Upper lobe of left lung (tissue), 4 donors: Measurements from ENCODE around the gene GRIK1.

Source experiments
- POLR2A ChIP-seq, 4 donors: fragments of 450-650 bp; IDR thresholded peaks; one replicate each; pipeline ENCODE4 v1.5.1; 2016 to 2017; ENCODE audit warnings: antibody characterized with exemption in 4 of 4, mild to moderate bottlenecking in 2 of 4
- TF ChIP-seq, protein P1 (sequence below), 6 experiments: fragments of 450-650 bp in 4 of 6; fragments of 200-600 bp in 2 of 6; sonication (generic) in 2 of 6; IDR thresholded peaks; one replicate each; pipeline ENCODE4 v1.5.1; 2016 to 2019; ENCODE audit warnings: antibody characterized with exemption in 6 of 6

DNA sequence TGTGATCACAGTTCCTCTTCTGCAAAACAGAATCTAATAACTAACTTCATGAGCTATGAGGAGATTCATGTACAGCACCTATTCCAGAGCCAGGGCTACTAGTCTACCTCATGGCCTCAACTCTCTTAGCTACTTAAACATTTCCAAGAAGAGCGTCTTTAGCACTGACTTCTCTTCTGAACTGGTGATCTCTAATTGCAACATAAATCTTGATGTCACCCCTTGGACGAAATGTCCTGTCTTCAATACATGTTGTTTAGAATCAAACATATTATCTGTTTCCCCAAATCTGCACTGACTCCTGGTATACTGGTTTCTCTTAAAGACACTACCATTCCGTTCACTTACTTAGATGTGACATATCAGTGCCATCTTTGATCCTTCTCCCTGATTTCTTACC is 88.2 kb downstream of the GRIK1 start:
- TF ChIP-seq, protein P1, sequence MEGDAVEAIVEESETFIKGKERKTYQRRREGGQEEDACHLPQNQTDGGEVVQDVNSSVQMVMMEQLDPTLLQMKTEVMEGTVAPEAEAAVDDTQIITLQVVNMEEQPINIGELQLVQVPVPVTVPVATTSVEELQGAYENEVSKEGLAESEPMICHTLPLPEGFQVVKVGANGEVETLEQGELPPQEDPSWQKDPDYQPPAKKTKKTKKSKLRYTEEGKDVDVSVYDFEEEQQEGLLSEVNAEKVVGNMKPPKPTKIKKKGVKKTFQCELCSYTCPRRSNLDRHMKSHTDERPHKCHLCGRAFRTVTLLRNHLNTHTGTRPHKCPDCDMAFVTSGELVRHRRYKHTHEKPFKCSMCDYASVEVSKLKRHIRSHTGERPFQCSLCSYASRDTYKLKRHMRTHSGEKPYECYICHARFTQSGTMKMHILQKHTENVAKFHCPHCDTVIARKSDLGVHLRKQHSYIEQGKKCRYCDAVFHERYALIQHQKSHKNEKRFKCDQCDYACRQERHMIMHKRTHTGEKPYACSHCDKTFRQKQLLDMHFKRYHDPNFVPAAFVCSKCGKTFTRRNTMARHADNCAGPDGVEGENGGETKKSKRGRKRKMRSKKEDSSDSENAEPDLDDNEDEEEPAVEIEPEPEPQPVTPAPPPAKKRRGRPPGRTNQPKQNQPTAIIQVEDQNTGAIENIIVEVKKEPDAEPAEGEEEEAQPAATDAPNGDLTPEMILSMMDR (IDR thresholded peaks at IDR 0.05) = no peak
- no peak for TF ChIP-seq POLR2A (IDR thresholded peaks at IDR 0.05)
